Measurements from ENCODE around the gene MRPL21. TPM values are rescaled to one million over a fixed set of nuclear protein-coding genes. Genes with fewer than 3 reads are reported as not detected.
A peak's percentile ranks its signal among the peaks of the same experiment; 100 is the strongest.

MRPL21 gene
- total and polyA plus RNA-seq, 8 donors, result 32.4 to 67.2 (median 58.3) TPM

GRCh38 chr11:68942095-68942620 lies 38.5 kb upstream of the MRPL21 start:
- Histone ChIP-seq H3K4me1 (no peaks in the 10 kb centered on the region), H3K27ac (peak overlapping the region in 1 of 2 donors; percentile 26), H3K27me3 (no peaks in the 10 kb centered on the region), H3K9me3 (no peaks in the 10 kb centered on the region), H3K4me3 (no peak overlapping the region), H3K36me3 (peaks cover 0 to 41% of the 10 kb centered on the region in 2 donors)
- ATAC-seq, result no peak
- intact Hi-C loops (cut with DNase I), result no loop called here
- no peak for DNase-seq
- TF ChIP-seq CTCF (IDR thresholded peaks at IDR 0.05), result no peak

GRCh38 chr11:68941324-68942094 lies 37.9 kb upstream of the MRPL21 start:
- TF ChIP-seq CTCF (IDR thresholded peaks at IDR 0.05), result no peak
- Histone ChIP-seq H3K4me3 (no peak overlapping the region), H3K4me1 (no peaks in the 10 kb centered on the region), H3K27me3 (no peaks in the 10 kb centered on the region), H3K27ac (no peak overlapping the region), H3K36me3 (peaks cover 0 to 47% of the 10 kb centered on the region in 2 donors), H3K9me3 (no peaks in the 10 kb centered on the region)
- DNase-seq (no peak), ATAC-seq (no peak)
- intact Hi-C loops (cut with DNase I), result no loop called here

- Histone ChIP-seq H3K9me3 (no peaks in the 10 kb centered on the region), H3K27me3 (no peaks in the 10 kb centered on the region), H3K4me3 (no peak overlapping the region), H3K4me1 (no peaks in the 10 kb centered on the region), H3K36me3 (peaks cover 0 to 55% of the 10 kb centered on the region in 2 donors), H3K27ac (no peak overlapping the region)
- no peak for DNase-seq
- TF ChIP-seq CTCF (IDR thresholded peaks at IDR 0.05), result no peak
- intact Hi-C loops (cut with DNase I), result no loop called here
- ATAC-seq, result no peak
These were observed 37.2 kb upstream of the MRPL21 start for GRCh38 chr11:68940651-68941323.

- Histone ChIP-seq H3K27ac (no peak overlapping the region), H3K4me3 (no peak overlapping the region), H3K27me3 (no peaks in the 10 kb centered on the region), H3K9me3 (no peaks in the 10 kb centered on the region), H3K4me1 (no peaks in the 10 kb centered on the region), H3K36me3 (peaks cover 0 to 64% of the 10 kb centered on the region in 2 donors)
- ATAC-seq (no peak), DNase-seq (no peak)
- intact Hi-C loops (cut with DNase I), result loop anchor here in 1 of 2 donors (10.0 kb wide), 1 partner anchor 145 kb away; no protein-coding TSS in a partner anchor
- TF ChIP-seq CTCF (IDR thresholded peaks at IDR 0.05), result no peak
These were observed 36.2 kb upstream of the MRPL21 start for GRCh38 chr11:68939583-68940555.
